GM12892 (cell line): Measurements from ENCODE around the gene TRIM25. TPM values are rescaled to one million over a fixed set of nuclear protein-coding genes. Genes with fewer than 3 reads are reported as not detected.
"Not testable (repeated sequence)": the region's sequence is repeated elsewhere in the genome, so short reads cannot be mapped to it uniquely, and the experiment has no call there.

Experiments used
- DNase-seq: peaks from one replicate; pipeline ENCODE4 v3.0.0; 2011; ENCODE audit not compliant: insufficient read length
- FAIRE-seq: peaks from 2 replicates; lab custom pipeline; 2011; peaks lifted over from hg19 to GRCh38; lab: Jason Lieb, UNC
- POLR2A ChIP-seq: IDR thresholded peaks from 2 replicates; pipeline ENCODE4 v1.6.1; 2011; ENCODE audit warnings: low read depth, low read length, control low read depth
- POLR2AphosphoS5 ChIP-seq: IDR thresholded peaks from 2 replicates; pipeline ENCODE4 v1.6.1; 2011; ENCODE audit warnings: low read depth, low read length, control low read depth
- TAF1 ChIP-seq: IDR thresholded peaks from 2 replicates; pipeline ENCODE4 v1.6.1; 2011; ENCODE audit warnings: low read depth, mild to moderate bottlenecking, control low read depth, low read length, borderline replicate concordance
- polyA plus RNA-seq: library from polyadenylated mRNA; unstranded; fragments of >200 nt; gene quantifications from one replicate; pipeline ENCODE4 v1.2.1, GENCODE V29; 2012; ENCODE audit warnings: missing spikeins, inconsistent platforms; ENCODE audit not compliant: missing spikeins

TRIM25 gene, protein sequence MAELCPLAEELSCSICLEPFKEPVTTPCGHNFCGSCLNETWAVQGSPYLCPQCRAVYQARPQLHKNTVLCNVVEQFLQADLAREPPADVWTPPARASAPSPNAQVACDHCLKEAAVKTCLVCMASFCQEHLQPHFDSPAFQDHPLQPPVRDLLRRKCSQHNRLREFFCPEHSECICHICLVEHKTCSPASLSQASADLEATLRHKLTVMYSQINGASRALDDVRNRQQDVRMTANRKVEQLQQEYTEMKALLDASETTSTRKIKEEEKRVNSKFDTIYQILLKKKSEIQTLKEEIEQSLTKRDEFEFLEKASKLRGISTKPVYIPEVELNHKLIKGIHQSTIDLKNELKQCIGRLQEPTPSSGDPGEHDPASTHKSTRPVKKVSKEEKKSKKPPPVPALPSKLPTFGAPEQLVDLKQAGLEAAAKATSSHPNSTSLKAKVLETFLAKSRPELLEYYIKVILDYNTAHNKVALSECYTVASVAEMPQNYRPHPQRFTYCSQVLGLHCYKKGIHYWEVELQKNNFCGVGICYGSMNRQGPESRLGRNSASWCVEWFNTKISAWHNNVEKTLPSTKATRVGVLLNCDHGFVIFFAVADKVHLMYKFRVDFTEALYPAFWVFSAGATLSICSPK
- polyA plus RNA-seq = 44.3 TPM

GRCh38 chr17:56913867-56914580 is at the start of gene TRIM25:
Gene TRIM25 (minus strand): TSS chr17:56914049. CDS start chr17:56913988, 61 bp downstream.
- peak; percentile 97 for TF ChIP-seq POLR2AphosphoS5
- peak; percentile 98 for TF ChIP-seq POLR2A
- peak; percentile 93 for TF ChIP-seq TAF1
- FAIRE-seq = peak; percentile 81
- peak; percentile 93 for DNase-seq

GRCh38 chr17:56960596-56961538 is 47.0 kb upstream of the TRIM25 start, which contains the start of gene COIL:
Gene COIL (minus strand): TSS chr17:56961050. CDS start chr17:56961019, 31 bp downstream.
- DNase-seq = peak; percentile 84
- TF ChIP-seq TAF1 (peak; percentile 63; the same call in 1 of the 2 replicates), POLR2A (peak; percentile 83), POLR2AphosphoS5 (peak; percentile 88)
- FAIRE-seq = peak; percentile 91

- FAIRE-seq = no peak
- no peak for TF ChIP-seq POLR2A
- TF ChIP-seq POLR2AphosphoS5 = no peak
These were observed 43.1 kb upstream of the TRIM25 start for GRCh38 chr17:56956992-56957391.

DNA sequence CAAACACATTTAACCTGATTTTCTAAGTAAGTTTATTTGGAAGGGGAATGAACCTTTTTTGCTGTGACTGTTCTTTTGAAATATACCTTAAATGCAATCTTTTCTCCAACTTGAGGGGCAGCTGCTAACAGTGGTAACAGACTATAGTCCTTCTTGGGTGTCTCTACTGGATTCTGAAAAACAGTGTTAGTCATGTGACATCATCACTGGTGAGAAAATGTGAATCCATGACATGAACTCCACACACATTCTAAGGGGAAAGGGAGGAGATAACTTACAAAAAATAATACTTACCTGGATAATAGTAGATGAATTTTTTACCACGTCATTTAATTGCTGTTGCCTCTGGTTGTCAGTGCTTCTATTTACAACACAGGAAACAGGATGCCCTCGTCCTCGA is 35.7 kb upstream of the TRIM25 start:
- TF ChIP-seq POLR2AphosphoS5 (no peak), TAF1 (no peak), POLR2A (no peak)
- DNase-seq = no peak
- no peak for FAIRE-seq

More at GRCh38 chr17:56956992-56957391, 43.1 kb upstream of the TRIM25 start:
- DNase-seq = no peak

DNA sequence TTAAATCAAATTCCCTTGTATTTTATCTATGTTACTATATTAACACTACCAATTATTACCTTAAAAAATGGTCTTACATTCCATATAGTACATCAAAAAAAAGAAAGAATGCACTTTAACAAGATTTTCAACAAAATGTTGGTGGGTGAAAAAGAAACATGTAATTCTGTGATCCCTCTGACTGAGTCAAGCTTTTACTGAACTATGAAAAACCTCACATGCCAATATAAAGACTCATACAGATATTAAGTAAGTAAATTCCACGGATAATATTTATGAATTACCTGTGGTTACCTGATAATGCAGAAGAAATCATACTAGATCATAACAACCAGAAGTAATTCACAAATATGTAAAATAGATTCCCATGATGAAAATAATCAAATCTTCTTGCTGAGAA is 34.6 kb upstream of the TRIM25 start:
- TF ChIP-seq POLR2A (no peak), TAF1 (no peak), POLR2AphosphoS5 (no peak)
- no peak for FAIRE-seq
- no peak for DNase-seq

DNA sequence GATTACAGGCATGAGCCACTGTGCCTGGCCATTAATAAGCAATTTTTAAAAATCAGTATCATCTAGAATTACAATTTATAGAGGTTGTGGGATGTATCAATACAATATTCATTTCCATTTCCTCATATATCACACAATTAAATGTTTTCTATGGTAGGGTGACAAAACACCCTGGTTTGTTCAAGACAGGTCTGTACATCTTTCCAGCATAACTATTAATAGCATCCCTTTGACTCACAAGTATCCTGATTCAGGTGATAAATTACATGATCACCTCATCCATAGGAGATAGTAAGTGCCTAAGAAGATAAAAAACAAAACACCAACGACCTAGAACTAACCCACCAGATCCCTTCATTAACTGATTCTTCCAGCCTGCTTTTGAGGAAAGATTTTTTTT is 33.9 kb upstream of the TRIM25 start:
- DNase-seq = no peak
- TF ChIP-seq POLR2A (no peak), TAF1 (no peak), POLR2AphosphoS5 (no peak)
- no peak for FAIRE-seq

DNA sequence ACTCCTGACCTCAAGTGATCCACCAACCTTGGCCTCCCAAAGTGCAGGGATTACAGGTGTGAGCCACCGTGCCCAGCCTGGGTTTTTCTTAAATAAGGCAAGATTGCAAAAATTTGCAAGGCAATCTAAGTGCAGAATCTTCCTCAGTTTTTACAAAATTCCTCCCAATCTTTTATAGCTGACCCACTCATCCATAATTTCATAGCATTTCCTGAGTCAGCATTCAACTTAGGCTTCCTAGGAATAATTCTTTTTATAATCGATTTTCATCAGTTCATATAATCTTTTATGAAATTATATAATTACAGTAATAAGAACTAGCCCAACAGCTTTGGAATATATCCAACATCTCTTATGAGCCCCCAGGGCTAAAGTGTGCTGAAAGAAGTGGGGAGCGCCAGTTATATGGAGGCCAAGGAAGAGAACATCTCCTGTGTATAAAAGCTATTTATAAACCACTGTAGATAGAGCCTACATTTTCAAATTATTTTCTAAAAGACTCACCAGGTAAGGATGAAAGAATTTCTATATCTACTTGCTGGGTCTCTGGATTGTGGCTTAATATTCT is 32.2 kb upstream of the TRIM25 start:
- TF ChIP-seq POLR2A (no peak), TAF1 (no peak), POLR2AphosphoS5 (no peak)
- no peak for DNase-seq
- no peak for FAIRE-seq

- no peak for TF ChIP-seq POLR2AphosphoS5
- TF ChIP-seq TAF1 = no peak
- no peak for TF ChIP-seq POLR2A
- DNase-seq = no peak
- no peak for FAIRE-seq
These were observed 29.8 kb upstream of the TRIM25 start for GRCh38 chr17:56943505-56944125.

DNA sequence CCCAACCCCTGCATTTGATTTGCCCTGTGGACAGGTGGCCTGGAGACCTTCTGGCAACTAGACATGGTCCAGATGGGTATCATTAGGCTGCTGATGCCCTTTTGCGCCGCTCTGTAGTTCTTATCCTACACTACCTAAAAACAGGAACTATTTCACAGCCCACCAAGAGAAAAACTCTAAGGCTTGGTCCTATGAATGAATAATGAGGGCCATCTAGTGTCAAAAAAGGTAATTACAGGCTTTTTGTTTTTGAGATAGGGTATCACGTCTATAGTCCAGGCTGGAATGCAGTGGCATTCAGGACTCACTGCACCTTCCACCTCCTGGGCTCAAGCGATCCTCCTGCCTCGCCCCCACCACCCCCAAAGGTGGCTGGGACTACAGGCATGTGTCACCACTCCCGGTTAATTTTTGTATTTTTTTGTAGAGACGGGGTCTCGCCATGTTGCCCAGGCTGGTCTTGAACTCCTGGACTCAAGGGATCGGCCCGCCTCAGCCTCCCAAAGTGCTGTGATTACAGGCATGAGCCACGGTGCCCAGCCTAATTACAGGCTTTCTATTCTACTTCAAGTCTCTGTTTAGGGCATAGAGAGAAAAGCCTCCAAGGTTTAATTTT is 26.1 kb upstream of the TRIM25 start:
- DNase-seq (peak; percentile 27), FAIRE-seq (no peak)
- TF ChIP-seq POLR2AphosphoS5 (no peak), POLR2A (no peak), TAF1 (no peak)

DNA sequence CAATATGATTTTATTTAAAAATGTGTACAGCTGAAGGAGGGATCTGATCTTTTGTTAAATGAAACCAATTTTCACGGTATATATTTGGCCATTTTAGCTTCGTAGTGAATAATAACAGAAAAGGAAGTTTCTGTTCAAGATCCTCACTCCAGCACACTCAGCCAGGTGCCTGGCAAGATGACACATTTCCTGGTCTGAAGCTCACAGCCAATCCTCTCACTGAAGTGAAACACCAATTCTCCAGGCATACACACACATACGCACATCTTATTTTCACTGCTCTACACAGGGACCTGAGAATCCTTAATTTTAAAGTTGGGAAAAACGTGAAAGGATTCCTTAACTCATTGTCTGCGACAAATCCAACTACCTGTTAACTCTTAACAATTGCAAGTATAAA is 24.4 kb upstream of the TRIM25 start:
- FAIRE-seq, DNase-seq: not testable (repeated sequence)
